ENCODE data around the gene GPR21. TPM values are rescaled to one million over a fixed set of nuclear protein-coding genes. Genes with fewer than 3 reads are reported as not detected.

GPR21 gene
- total RNA-seq, 2 experiments from 2014 or later: 0.94 to 1.3 TPM

DNA sequence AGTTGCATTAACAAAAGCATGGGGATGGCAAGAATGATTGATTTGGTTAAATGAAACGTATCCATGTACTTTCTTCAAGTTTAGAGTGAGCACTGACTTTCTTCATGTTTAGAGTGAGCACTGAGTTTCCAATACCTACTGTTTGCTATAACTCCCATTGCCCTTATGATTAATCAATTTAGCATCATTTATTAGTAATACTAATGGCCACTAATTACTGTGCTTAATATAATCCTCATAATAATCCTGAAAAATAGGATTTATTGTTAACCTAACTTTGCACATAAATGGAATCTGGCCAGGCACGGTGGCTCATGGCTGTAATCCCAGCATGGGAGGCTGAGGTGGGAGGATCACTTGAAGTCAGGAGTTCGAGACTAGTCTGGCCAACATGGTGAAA is 22.1 kb upstream of the GPR21 start:
- Mint-ChIP-seq H3K27me3 (no peaks in the 10 kb centered on the region), H3K27ac (no peak overlapping the region), H3K4me3 (no peak overlapping the region), H3K36me3 (ENCODE audit: low read depth) (peaks cover 51% of the 10 kb centered on the region), H3K4me1 (no peaks in the 10 kb centered on the region), H3K9me3 (peaks cover 9% of the 10 kb centered on the region)
- ChIA-PET POLR2A (no interaction called here), CTCF (no interaction called here)
- DNase-seq: no peak

DNA sequence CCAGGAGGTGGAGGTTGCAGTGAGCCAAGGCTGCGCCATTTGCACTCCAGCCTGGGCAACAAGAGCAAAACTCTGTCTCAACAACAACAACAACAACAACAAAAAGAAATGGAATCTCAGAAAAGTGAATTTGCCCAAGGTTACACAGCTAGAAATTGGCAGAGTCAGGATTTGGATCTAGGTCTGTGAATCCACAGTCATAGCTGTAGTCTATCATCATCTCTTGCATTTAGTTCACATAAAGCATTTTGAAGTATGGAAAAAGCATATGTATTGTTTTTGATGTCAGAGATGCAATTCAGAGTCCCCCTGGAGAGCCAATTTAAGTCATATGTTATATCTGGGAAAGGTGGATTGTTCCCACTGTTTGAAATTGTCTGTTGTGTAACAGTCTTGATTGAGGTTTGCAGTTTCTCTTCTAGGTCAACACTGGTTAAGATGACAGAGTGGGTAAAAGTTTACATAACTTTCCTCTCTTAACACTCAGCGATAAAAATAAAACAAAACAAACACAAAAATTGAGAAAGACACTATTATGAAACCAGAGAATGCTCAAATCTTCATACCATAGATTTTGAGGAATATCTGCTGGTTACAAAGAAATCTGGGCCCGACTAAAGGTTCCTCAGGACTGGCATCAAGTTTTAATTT is 21.5 kb upstream of the GPR21 start:
- ChIA-PET POLR2A (no interaction called here), CTCF (no interaction called here)
- no peak overlapping the region for H3K4me3 Mint-ChIP-seq
- no peaks in the 10 kb centered on the region for H3K27me3 Mint-ChIP-seq
- DNase-seq: no peak
- no peak overlapping the region for H3K27ac Mint-ChIP-seq
- peaks cover 51% of the 10 kb centered on the region for H3K36me3 Mint-ChIP-seq (ENCODE audit: low read depth)
- peaks cover 9% of the 10 kb centered on the region for H3K9me3 Mint-ChIP-seq
- H3K4me1 Mint-ChIP-seq: no peaks in the 10 kb centered on the region

DNA sequence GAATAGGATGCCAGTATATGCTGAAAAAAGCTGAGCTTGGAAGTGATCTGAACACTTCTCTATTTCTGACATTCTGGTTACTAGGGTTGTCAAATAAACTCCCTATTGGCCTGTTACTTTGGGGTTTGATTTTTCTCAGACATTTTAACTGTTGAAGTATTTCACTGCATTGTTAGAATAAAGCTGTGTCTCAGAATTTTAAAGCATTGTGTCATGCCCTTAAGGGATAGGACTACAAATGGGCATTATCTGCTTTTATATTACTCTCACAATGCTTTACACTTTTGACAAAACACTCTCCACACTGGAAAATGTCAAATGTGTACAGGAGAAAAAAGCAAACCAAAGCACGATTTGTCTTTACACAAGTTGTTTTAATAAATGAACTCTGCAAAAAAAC is 16.8 kb upstream of the GPR21 start:
- CTCF ChIA-PET: no interaction called here
- peaks cover 53% of the 10 kb centered on the region for H3K36me3 Mint-ChIP-seq (ENCODE audit: low read depth)

DNA sequence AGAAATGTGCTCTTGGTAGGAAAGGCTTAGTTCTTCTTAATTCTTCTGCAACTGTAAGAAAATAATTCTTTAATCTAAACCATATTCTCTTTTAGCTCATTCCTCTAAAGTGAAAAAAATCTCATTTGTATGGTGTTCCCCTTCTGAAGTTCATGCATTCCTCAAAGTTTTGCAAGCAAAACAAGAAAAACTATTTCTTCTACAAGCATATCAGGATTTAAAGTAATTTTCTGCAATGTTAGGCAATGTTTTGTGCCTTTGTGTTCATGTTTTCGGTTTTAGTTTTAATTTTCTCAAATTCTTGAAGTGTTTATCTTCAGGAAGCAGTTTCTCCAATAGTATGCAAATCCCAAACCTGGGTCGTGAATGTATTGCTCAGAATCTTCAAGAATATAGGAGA is 12.7 kb upstream of the GPR21 start:
- H3K9me3 Mint-ChIP-seq: no peaks in the 10 kb centered on the region
- H3K27me3 Mint-ChIP-seq: no peaks in the 10 kb centered on the region
- peaks cover 28% of the 10 kb centered on the region for H3K36me3 Mint-ChIP-seq (ENCODE audit: low read depth)
- H3K27ac Mint-ChIP-seq: no peak overlapping the region
- ChIA-PET POLR2A (no interaction called here), CTCF (interaction anchor here (0.7 kb wide), 1 partner anchor 306 kb away, joined by 5 read pairs; no protein-coding TSS in a partner anchor)
- no peak overlapping the region for H3K4me3 Mint-ChIP-seq
- DNase-seq: no peak
- H3K4me1 Mint-ChIP-seq: no peaks in the 10 kb centered on the region

More for the DNA sequence above, 16.8 kb upstream of the GPR21 start:
- Mint-ChIP-seq H3K4me3 (no peak overlapping the region), H3K9me3 (peaks cover 9% of the 10 kb centered on the region), H3K27me3 (no peaks in the 10 kb centered on the region), H3K27ac (no peak overlapping the region), H3K4me1 (no peaks in the 10 kb centered on the region)
- POLR2A ChIA-PET: no interaction called here
- no peak for DNase-seq

DNA sequence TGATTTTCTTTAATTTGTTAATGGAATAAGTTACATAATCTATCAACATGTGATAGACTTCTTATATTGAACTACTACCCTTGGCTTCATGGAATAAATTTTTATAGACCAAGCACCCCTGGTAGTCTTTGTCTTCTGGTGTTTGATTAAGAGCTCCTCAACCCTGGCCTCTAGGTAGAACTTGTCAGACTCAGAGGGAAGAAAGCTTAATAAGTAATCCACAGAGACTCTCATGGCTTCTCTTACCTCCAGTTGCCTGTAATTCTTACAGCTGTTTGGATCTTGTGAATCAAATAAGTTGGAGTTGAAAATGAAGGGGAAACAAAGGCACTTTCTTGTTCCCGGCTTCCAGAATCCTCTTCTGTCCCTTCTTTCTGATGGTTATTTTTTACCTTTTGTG is 7.0 kb upstream of the GPR21 start:
- H3K9me3 Mint-ChIP-seq: no peaks in the 10 kb centered on the region
- H3K27ac Mint-ChIP-seq: no peak overlapping the region
- CTCF ChIA-PET: interaction anchor here (0.6 to 1.7 kb wide), 2 partner anchors 9 to 124 kb away, joined by 3 to 5 read pairs; no protein-coding TSS in a partner anchor
- H3K36me3 Mint-ChIP-seq (ENCODE audit: low read depth): peaks cover 24% of the 10 kb centered on the region
- no peak overlapping the region for H3K4me3 Mint-ChIP-seq
- H3K4me1 Mint-ChIP-seq: peaks cover 5% of the 10 kb centered on the region
- POLR2A ChIA-PET: no interaction called here
- H3K27me3 Mint-ChIP-seq: no peaks in the 10 kb centered on the region
- no peak for DNase-seq

DNA sequence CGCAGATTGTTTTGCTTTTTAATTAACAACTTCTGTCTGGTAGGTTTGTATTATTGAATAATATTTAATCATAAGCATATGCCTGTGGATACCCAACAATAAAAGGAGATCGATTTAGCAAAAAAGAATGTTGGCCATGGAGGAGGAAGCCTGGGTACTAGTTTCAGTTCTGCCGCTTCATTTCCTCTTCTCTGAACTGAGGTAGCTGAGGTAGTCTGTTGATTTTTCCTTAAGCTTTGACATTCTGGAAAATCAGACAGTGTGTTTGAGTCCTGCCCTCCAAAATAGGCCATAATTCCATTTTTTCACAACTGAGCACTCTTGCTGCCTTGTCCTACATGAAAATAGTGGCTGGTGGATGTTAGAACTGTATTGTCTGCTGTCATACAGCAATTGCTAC is 6.0 kb upstream of the GPR21 start:
- peaks cover 5% of the 10 kb centered on the region for H3K4me1 Mint-ChIP-seq
- H3K36me3 Mint-ChIP-seq (ENCODE audit: low read depth): peaks cover 20% of the 10 kb centered on the region
- no peaks in the 10 kb centered on the region for H3K9me3 Mint-ChIP-seq
- ChIA-PET CTCF (interaction anchor here (1.7 kb wide), 1 partner anchor 10 kb away, joined by 3 read pairs; no protein-coding TSS in a partner anchor), POLR2A (no interaction called here)
- no peak for DNase-seq
- no peak overlapping the region for H3K27ac Mint-ChIP-seq
- no peaks in the 10 kb centered on the region for H3K27me3 Mint-ChIP-seq
- no peak overlapping the region for H3K4me3 Mint-ChIP-seq

DNA sequence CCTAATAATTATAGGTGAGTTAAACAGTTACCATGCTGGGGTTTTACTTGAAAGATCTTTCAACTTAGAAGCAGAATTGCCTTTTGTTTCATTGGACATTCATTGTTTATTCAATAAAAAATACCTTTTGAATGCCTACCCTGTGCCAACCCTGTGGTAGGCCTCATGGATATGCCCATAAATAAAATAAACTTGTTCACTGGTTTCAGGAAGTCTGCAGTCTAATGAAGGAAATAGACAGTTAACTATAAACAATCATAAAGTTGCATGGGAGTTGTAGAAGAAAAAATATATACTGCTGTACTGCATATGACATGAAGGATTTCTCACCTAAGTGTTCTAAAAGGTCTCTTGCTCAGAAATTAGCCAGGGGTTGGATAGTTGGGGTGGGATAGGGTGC is 5.3 kb upstream of the GPR21 start:
- Mint-ChIP-seq H3K36me3 (ENCODE audit: low read depth) (peaks cover 15% of the 10 kb centered on the region), H3K27ac (no peak overlapping the region), H3K4me3 (no peak overlapping the region), H3K4me1 (peaks cover 5% of the 10 kb centered on the region), H3K27me3 (no peaks in the 10 kb centered on the region), H3K9me3 (no peaks in the 10 kb centered on the region)
- DNase-seq: no peak
- ChIA-PET CTCF (interaction anchor here (1.7 kb wide), 1 partner anchor 10 kb away, joined by 3 read pairs; no protein-coding TSS in a partner anchor), POLR2A (no interaction called here)

DNA sequence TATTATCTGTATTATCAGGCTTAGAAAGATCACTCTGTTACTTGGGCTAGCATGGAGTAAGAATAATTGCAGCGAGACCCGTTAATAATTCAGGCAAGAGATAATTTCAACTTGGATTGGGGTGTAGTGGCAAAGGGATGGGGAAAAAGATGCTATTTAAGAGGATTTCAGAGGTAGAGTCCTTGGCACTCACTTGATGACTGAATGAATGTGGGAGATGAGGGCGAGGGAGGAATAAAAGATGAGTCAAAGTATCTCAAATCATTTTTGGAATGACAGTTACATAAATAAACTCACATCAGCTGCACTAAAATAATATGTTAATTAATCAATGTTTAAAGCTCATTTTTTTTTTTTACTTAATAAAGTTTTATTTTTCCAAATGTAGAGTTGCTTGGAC is 4.5 kb upstream of the GPR21 start:
- peaks cover 13% of the 10 kb centered on the region for H3K36me3 Mint-ChIP-seq (ENCODE audit: low read depth)
- H3K4me3 Mint-ChIP-seq: no peak overlapping the region
- H3K27me3 Mint-ChIP-seq: no peaks in the 10 kb centered on the region
- no peak for DNase-seq
- no peaks in the 10 kb centered on the region for H3K9me3 Mint-ChIP-seq
- ChIA-PET POLR2A (no interaction called here), CTCF (interaction anchor here (0.9 kb wide), 1 partner anchor 321 kb away, joined by 3 read pairs; no protein-coding TSS in a partner anchor)
- H3K27ac Mint-ChIP-seq: no peak overlapping the region
- peaks cover 8% of the 10 kb centered on the region for H3K4me1 Mint-ChIP-seq

DNA sequence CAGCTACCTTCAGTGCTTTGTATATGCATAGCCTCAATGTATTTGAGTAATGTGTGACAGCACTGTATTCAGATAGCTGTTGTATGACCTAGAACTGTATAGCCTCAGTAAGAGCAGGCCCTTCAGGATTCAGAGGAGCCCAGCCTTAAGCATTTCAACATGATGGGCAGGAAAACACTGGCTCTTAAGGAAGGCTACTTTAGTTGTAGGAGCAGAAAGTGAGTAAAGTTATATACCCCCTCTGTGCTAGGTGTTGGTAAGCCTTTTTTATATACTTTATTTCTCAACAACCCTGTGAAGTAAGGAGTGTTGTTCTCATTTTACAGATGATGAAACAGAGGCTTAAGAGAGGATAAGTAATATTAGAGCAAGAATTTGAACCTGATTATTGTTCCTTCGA is 1.5 kb upstream of the GPR21 start:
- Mint-ChIP-seq H3K27ac (no peak overlapping the region), H3K4me1 (peaks cover 10% of the 10 kb centered on the region)
- CTCF ChIA-PET: no interaction called here

DNA sequence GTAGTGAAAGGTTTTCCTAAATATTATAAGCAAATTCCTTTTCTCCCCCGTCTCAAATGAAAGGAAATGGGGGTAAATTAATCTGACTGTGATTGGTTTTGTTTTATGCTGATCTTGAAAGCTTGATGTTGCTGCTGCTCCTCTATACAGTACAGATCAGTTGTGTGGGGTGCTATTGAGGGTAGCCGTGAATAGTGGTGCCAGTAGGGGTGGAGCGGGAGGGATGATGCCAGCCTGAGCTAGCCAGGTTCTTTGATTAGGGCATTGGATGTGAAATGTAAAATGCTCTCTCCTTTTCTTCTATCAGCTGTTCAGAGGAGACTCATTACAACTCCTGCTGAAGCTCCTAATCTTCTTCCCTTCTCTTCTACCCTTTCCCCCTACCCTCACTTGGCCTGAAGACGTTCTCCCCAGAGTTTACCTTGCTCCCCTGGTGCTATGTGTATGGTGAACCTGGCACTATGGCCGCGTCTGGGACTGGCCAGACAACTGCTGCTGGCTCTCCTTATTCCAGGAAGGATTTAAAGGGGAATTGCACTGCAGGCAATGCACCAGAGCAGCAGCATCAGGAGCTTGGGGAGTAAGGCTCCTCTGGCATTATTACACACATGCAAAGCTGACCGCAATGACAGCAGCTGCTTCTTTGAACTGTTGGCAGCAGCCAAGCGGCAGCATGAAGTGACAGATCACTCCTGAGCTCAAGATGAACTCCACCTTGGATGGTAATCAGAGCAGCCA is 566 bp downstream of the GPR21 start:
- Mint-ChIP-seq H3K4me3 (peak overlapping the region; percentile 11), H3K4me1 (peaks cover 4% of the 10 kb centered on the region), H3K27me3 (no peaks in the 10 kb centered on the region), H3K27ac (no peak overlapping the region), H3K9me3 (no peaks in the 10 kb centered on the region), H3K36me3 (ENCODE audit: low read depth) (peaks cover 13% of the 10 kb centered on the region)
- CTCF ChIA-PET: interaction anchor here (0.9 kb wide), 1 partner anchor 43 kb away, joined by 3 read pairs; no protein-coding TSS in a partner anchor
- POLR2A ChIA-PET: no interaction called here
- peak; percentile 20 for DNase-seq

More for the DNA sequence above, 1.5 kb upstream of the GPR21 start:
- peaks cover 18% of the 10 kb centered on the region for H3K36me3 Mint-ChIP-seq (ENCODE audit: low read depth)
- POLR2A ChIA-PET: no interaction called here
- H3K9me3 Mint-ChIP-seq: no peaks in the 10 kb centered on the region
- no peaks in the 10 kb centered on the region for H3K27me3 Mint-ChIP-seq
- no peak overlapping the region for H3K4me3 Mint-ChIP-seq
- no peak for DNase-seq

DNA sequence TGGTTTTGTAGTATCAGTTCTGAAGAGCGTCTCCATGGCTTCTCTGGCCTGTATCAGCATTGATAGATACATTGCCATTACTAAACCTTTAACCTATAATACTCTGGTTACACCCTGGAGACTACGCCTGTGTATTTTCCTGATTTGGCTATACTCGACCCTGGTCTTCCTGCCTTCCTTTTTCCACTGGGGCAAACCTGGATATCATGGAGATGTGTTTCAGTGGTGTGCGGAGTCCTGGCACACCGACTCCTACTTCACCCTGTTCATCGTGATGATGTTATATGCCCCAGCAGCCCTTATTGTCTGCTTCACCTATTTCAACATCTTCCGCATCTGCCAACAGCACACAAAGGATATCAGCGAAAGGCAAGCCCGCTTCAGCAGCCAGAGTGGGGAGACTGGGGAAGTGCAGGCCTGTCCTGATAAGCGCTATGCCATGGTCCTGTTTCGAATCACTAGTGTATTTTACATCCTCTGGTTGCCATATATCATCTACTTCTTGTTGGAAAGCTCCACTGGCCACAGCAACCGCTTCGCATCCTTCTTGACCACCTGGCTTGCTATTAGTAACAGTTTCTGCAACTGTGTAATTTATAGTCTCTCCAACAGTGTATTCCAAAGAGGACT is 1.5 kb downstream of the GPR21 start:
- no peak overlapping the region for H3K27ac Mint-ChIP-seq
- POLR2A ChIA-PET: no interaction called here
- H3K4me3 Mint-ChIP-seq: no peak overlapping the region
- no peak for DNase-seq
- CTCF ChIA-PET: interaction anchor here (0.8 kb wide), 1 partner anchor 13 kb away, joined by 3 read pairs; no protein-coding TSS in a partner anchor
- no peaks in the 10 kb centered on the region for H3K9me3 Mint-ChIP-seq
- peaks cover 13% of the 10 kb centered on the region for H3K36me3 Mint-ChIP-seq (ENCODE audit: low read depth)
- H3K4me1 Mint-ChIP-seq: peaks cover 4% of the 10 kb centered on the region
- no peaks in the 10 kb centered on the region for H3K27me3 Mint-ChIP-seq

DNA sequence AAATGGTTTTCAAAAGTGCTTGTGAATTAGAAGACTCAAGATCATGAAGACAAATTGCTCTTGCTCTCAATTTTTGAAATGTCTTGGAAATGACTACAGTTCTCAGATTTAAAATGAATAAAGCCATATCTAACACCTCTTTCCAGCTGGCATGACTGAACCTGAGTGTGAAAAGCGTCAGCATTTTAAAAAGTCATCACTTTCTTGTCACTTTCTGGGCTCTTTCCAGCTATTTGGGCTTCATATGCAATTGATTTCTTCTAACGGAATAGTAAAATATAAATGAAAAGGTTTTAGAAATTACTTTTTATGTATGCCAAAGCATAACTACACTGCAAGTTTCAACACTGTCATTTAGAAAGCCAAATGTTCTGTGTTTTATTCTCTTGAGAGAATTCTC is 2.3 kb downstream of the GPR21 start:
- Mint-ChIP-seq H3K9me3 (no peaks in the 10 kb centered on the region), H3K4me1 (peaks cover 4% of the 10 kb centered on the region), H3K36me3 (ENCODE audit: low read depth) (peaks cover 13% of the 10 kb centered on the region), H3K27ac (no peak overlapping the region), H3K27me3 (no peaks in the 10 kb centered on the region), H3K4me3 (no peak overlapping the region)
- ChIA-PET CTCF (interaction anchor here (0.8 kb wide), 1 partner anchor 12 kb away, joined by 3 read pairs; no protein-coding TSS in a partner anchor), POLR2A (no interaction called here)
- DNase-seq: no peak

DNA sequence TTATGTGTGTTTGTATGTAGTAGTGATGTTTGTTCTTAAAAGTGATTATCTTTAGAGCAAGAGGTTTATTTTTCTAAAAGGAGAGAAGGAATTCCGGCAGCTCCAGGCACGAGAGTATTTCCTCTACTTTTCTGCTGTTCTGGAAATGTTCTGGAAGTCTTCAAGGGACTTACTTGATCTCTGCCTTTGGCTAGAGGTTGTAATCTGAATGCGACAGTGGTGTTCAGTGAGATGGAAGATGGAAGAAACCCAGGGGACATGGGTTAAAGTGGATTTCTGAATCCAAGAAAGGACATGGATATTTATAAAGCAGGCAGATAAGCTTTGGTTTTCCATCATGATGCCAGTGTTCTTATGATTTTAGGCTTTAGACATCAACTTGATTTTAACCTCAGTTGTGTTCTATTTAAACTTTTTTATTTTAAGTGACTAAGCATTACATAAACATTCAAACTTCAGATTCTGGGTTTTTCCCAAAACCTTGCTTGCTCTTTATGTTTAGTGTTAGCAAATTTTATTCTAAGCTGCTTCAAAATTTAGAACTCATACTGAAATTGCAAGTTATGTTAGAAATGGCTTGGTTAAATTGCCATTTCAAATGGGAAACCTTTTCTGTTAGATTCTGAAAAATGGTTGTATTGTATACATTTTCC is 3.6 kb downstream of the GPR21 start:
- POLR2A ChIA-PET: no interaction called here
- Mint-ChIP-seq H3K4me1 (peaks cover 4% of the 10 kb centered on the region), H3K27ac (no peak overlapping the region), H3K36me3 (ENCODE audit: low read depth) (peaks cover 13% of the 10 kb centered on the region), H3K27me3 (no peaks in the 10 kb centered on the region), H3K9me3 (no peaks in the 10 kb centered on the region), H3K4me3 (no peak overlapping the region)
- CTCF ChIA-PET: interaction anchor here (2.0 kb wide), 1 partner anchor 14 kb away, joined by 4 read pairs; no protein-coding TSS in a partner anchor
- DNase-seq: no peak
